ENCODE results near the gene SPAG9.

Gene SPAG9

DNA sequence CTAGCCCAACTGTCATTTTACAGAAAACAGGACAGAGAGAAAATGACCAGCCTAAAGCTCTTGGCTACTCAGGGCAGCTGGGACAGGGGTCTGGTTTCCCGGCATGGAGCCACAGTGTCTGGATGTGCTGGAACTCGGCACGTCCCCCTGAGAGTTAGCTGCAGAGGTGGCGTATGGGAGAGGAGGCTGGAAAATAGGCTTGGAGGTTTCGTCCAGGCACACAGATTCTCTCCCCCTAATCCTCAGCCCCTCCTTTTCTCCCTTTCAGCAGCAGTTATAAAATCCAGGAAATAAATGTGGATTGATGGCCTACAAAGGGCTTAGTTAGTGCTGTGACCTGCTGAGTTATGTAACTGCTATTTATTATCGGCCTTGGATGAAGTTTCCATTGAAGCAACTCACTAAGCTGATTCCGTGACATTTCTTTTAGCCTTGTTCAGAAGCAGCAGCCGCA lies 165.0 kb downstream of the SPAG9 start:
- ChIA-PET CTCF (interaction anchor here (0.6 to 12.1 kb wide), 16 partner anchors 10 to 175 kb away, joined by 3 to 329 read pairs (median 6); no protein-coding TSS in a partner anchor), POLR2A (interaction anchor here (0.5 to 4.9 kb wide), 3 partner anchors 11 to 646 kb away, joined by 4 to 106 read pairs (median 5); partner anchors contain the start of gene TOB1)
- TF ChIP-seq, protein P1, sequence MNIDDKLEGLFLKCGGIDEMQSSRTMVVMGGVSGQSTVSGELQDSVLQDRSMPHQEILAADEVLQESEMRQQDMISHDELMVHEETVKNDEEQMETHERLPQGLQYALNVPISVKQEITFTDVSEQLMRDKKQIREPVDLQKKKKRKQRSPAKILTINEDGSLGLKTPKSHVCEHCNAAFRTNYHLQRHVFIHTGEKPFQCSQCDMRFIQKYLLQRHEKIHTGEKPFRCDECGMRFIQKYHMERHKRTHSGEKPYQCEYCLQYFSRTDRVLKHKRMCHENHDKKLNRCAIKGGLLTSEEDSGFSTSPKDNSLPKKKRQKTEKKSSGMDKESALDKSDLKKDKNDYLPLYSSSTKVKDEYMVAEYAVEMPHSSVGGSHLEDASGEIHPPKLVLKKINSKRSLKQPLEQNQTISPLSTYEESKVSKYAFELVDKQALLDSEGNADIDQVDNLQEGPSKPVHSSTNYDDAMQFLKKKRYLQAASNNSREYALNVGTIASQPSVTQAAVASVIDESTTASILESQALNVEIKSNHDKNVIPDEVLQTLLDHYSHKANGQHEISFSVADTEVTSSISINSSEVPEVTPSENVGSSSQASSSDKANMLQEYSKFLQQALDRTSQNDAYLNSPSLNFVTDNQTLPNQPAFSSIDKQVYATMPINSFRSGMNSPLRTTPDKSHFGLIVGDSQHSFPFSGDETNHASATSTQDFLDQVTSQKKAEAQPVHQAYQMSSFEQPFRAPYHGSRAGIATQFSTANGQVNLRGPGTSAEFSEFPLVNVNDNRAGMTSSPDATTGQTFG (tag by site-specific recombination; IDR thresholded peaks at IDR 0.05; ENCODE audit: borderline replicate concordance) = no peak
- TF ChIP-seq ZBTB8A (tag by site-specific recombination; IDR thresholded peaks at IDR 0.05) = 0 out of 2 replicates have a peak, but pooled peaks have one; percentile 11
- H3K36me3 ChIP-seq (ENCODE audit: control insufficient read depth in 2 of 2, insufficient read depth in 1 of 2, low read length in 2 of 2) = peaks cover 0 to 8% of the 10 kb centered on the region in 2 experiments; a peak in 1 of 3 replicates
- no peak overlapping the region for H3K4me3 ChIP-seq (ENCODE audit: low read depth, low read length)
- no peaks in the 10 kb centered on the region for H3K9me3 ChIP-seq (ENCODE audit: control insufficient read depth, insufficient read depth, low read depth, low read length)
- no peak overlapping the region for H3K27ac ChIP-seq (ENCODE audit: extremely low read depth, low read depth, low read length)
- no peaks in the 10 kb centered on the region; the same call in 1 of the 2 replicates for H3K4me1 ChIP-seq (ENCODE audit: control insufficient read depth, insufficient read depth, low read length)

DNA sequence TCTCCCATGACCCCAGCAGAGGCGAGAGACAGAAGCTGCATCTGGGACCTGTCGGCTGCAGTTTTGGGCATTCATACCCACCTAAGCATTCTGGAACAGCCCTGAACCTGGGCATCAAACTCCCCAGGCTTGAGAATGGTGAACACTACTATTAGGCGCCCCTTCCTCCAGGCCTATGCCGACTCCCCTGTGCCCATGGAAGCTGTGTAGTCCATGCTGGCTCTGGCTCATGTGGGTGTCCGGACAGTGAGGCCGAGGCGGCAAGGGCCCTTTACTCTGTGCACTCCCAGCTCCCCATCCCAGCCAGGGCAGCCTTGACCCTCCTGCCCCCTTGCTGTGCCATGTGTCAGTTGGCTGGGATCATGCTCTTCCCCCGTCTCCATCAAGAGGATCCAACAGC lies 165.5 kb downstream of the SPAG9 start:
- POLR2A ChIA-PET = interaction anchor here (0.5 to 4.9 kb wide), 5 partner anchors 10 to 645 kb away, joined by 3 to 106 read pairs (median 4); partner anchors contain the start of gene TOB1
- no peaks in the 10 kb centered on the region; the same call in 1 of the 2 replicates for H3K4me1 ChIP-seq (ENCODE audit: control insufficient read depth, insufficient read depth, low read length)
- TF ChIP-seq ZFP69B (tag by site-specific recombination; IDR thresholded peaks at IDR 0.05) (no peak), ZIC2 (tag by site-specific recombination; IDR thresholded peaks at IDR 0.05) (no peak), ZNF174 (tag by site-specific recombination; IDR thresholded peaks at IDR 0.05) (no peak), ZNF560 (tag by site-specific recombination; IDR thresholded peaks at IDR 0.05; ENCODE audit: borderline replicate concordance) (no peak), ZBTB6 (tag by site-specific recombination; IDR thresholded peaks at IDR 0.05) (no peak), MZF1 (tag by site-specific recombination; IDR thresholded peaks at IDR 0.05; ENCODE audit: borderline replicate concordance) (no peak), ZFHX2 (tag by site-specific recombination; conservative IDR thresholded peaks at IDR 0.05) (no peak), ZNF514 (tag by site-specific recombination; IDR thresholded peaks at IDR 0.05) (no peak), SCRT2 (tag by site-specific recombination; IDR thresholded peaks at IDR 0.05) (no peak), ZSCAN4 (tag by site-specific recombination; IDR thresholded peaks at IDR 0.05) (no peak), ZNF610 (tag by site-specific recombination; IDR thresholded peaks at IDR 0.05; ENCODE audit: borderline replicate concordance) (no peak), ZSCAN5A (tag by site-specific recombination; IDR thresholded peaks at IDR 0.05) (no peak), EGR2 (tag by site-specific recombination; IDR thresholded peaks at IDR 0.05; ENCODE audit: low read depth) (no peak), KLF8 (tag by site-specific recombination; IDR thresholded peaks at IDR 0.05) (no peak), ZNF416 (tag by site-specific recombination; IDR thresholded peaks at IDR 0.05) (no peak)
- TF ChIP-seq, protein P2, sequence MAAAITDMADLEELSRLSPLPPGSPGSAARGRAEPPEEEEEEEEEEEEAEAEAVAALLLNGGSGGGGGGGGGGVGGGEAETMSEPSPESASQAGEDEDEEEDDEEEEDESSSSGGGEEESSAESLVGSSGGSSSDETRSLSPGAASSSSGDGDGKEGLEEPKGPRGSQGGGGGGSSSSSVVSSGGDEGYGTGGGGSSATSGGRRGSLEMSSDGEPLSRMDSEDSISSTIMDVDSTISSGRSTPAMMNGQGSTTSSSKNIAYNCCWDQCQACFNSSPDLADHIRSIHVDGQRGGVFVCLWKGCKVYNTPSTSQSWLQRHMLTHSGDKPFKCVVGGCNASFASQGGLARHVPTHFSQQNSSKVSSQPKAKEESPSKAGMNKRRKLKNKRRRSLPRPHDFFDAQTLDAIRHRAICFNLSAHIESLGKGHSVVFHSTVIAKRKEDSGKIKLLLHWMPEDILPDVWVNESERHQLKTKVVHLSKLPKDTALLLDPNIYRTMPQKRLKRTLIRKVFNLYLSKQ (tag by site-specific recombination; IDR thresholded peaks at IDR 0.05; ENCODE audit: borderline replicate concordance) = no peak
- TF ChIP-seq, protein P3, sequence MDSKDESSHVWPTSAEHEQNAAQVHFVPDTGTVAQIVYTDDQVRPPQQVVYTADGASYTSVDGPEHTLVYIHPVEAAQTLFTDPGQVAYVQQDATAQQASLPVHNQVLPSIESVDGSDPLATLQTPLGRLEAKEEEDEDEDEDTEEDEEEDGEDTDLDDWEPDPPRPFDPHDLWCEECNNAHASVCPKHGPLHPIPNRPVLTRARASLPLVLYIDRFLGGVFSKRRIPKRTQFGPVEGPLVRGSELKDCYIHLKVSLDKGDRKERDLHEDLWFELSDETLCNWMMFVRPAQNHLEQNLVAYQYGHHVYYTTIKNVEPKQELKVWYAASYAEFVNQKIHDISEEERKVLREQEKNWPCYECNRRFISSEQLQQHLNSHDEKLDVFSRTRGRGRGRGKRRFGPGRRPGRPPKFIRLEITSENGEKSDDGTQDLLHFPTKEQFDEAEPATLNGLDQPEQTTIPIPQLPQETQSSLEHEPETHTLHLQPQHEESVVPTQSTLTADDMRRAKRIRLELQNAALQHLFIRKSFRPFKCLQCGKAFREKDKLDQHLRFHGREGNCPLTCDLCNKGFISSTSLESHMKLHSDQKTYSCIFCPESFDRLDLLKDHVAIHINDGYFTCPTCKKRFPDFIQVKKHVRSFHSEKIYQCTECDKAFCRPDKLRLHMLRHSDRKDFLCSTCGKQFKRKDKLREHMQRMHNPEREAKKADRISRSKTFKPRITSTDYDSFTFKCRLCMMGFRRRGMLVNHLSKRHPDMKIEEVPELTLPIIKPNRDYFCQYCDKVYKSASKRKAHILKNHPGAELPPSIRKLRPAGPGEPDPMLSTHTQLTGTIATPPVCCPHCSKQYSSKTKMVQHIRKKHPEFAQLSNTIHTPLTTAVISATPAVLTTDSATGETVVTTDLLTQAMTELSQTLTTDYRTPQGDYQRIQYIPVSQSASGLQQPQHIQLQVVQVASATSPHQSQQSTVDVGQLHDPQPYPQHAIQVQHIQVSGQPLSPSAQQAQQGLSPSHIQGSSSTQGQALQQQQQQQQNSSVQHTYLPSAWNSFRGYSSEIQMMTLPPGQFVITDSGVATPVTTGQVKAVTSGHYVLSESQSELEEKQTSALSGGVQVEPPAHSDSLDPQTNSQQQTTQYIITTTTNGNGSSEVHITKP (tag by site-specific recombination; IDR thresholded peaks at IDR 0.05) = no peak
- TF ChIP-seq, protein P4, sequence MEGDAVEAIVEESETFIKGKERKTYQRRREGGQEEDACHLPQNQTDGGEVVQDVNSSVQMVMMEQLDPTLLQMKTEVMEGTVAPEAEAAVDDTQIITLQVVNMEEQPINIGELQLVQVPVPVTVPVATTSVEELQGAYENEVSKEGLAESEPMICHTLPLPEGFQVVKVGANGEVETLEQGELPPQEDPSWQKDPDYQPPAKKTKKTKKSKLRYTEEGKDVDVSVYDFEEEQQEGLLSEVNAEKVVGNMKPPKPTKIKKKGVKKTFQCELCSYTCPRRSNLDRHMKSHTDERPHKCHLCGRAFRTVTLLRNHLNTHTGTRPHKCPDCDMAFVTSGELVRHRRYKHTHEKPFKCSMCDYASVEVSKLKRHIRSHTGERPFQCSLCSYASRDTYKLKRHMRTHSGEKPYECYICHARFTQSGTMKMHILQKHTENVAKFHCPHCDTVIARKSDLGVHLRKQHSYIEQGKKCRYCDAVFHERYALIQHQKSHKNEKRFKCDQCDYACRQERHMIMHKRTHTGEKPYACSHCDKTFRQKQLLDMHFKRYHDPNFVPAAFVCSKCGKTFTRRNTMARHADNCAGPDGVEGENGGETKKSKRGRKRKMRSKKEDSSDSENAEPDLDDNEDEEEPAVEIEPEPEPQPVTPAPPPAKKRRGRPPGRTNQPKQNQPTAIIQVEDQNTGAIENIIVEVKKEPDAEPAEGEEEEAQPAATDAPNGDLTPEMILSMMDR (tag by site-specific recombination; IDR thresholded peaks at IDR 0.05) = no peak

More for the DNA sequence above, 165.5 kb downstream of the SPAG9 start:
- peak overlapping the region; percentile 70 for H3K27ac ChIP-seq (ENCODE audit: extremely low read depth, low read depth, low read length)
- no peaks in the 10 kb centered on the region for H3K9me3 ChIP-seq (ENCODE audit: control insufficient read depth, insufficient read depth, low read depth, low read length)
- H3K4me3 ChIP-seq (ENCODE audit: low read depth, low read length) = no peak overlapping the region
- H3K36me3 ChIP-seq (ENCODE audit: control insufficient read depth in 2 of 2, insufficient read depth in 1 of 2, low read length in 2 of 2) = peaks cover 0 to 5% of the 10 kb centered on the region in 2 experiments; a peak in 1 of 3 replicates
- CTCF ChIA-PET = interaction anchor here (0.7 to 12.1 kb wide), 13 partner anchors 10 to 171 kb away, joined by 3 to 329 read pairs (median 5); no protein-coding TSS in a partner anchor
